ENCODE data around the gene AQP6. TPM values are rescaled to one million over a fixed set of nuclear protein-coding genes. Genes with fewer than 3 reads are reported as not detected.
A peak's percentile ranks its signal among the peaks of the same experiment; 100 is the strongest.

AQP6 gene
- under 1 TPM in 2 of 5 donors, not detected in 3; 0.18 to 0.45 TPM for total RNA-seq
- polyA plus RNA-seq = under 1 TPM in 1 of 3 donors, not detected in 2; 0.58 TPM
- long read RNA-seq, donor 1 = 0 reads
- long read RNA-seq, donor 2, partial matches to known transcripts = 6 of 6 reads
- long read RNA-seq, donor 2, other reads (novel, unspliced or antisense) = 0 of 6 reads
- long read RNA-seq, donor 3 = 0 reads
- long read RNA-seq, donor 4 = 0 reads
- long read RNA-seq, donor 5 = 0 reads
- long read RNA-seq, donor 6 = 0 reads
- long read RNA-seq, donor 7 = 0 reads
- long read RNA-seq, donor 8 = 0 reads
- long read RNA-seq, donor 9 = 0 reads
- long read RNA-seq, donor 10 = 0 reads

GRCh38 chr12:49972641-49973360, at the start of gene AQP6:
AQP6 (plus strand) TSS chr12:49972947; CDS start chr12:49973174, 227 bp downstream.
- Histone ChIP-seq H3K36me3 (no peaks in the 10 kb centered on the region), H3K27ac (peak within 1 kb of the TSS in 1 of 5 donors; percentile 6), H3K27me3 (peaks cover 0 to 21% (median 0%) of the 10 kb centered on the region in 3 donors), H3K4me3 (no peak within 1 kb of the TSS), H3K9me3 (no peaks in the 10 kb centered on the region), H3K4me1 (peaks cover 14 to 35% (median 23%) of the 10 kb centered on the region in 4 donors)
- TF ChIP-seq CTCF (IDR thresholded peaks at IDR 0.05) = no peak
- intact Hi-C loops (cut with DNase I; ENCODE audit: low total_unique reads) = no loop called here
- peak; percentile 3 to 74 for DNase-seq
- WGBS, 5 donors = 62 to 75% (median 68%) methylated on average over 15 to 18 of the region's 18 CpGs

GRCh38 chr12:49923035-49923644, 49.6 kb upstream of the AQP6 start:
- no peak for DNase-seq
- Histone ChIP-seq H3K4me3 (no peak overlapping the region), H3K9me3 (no peaks in the 10 kb centered on the region), H3K4me1 (peaks cover 0 to 17% (median 8%) of the 10 kb centered on the region in 4 donors), H3K27ac (peak overlapping the region in 1 of 5 donors; percentile 6), H3K27me3 (no peaks in the 10 kb centered on the region), H3K36me3 (no peaks in the 10 kb centered on the region)
- intact Hi-C loops (cut with DNase I; ENCODE audit: low total_unique reads) = no loop called here
- TF ChIP-seq CTCF (IDR thresholded peaks at IDR 0.05) (no peak), POLR2A (IDR thresholded peaks at IDR 0.05) (no peak), POLR2AphosphoS5 (IDR thresholded peaks at IDR 0.05) (no peak), EP300 (IDR thresholded peaks at IDR 0.05) (no peak)
- WGBS, 5 donors = 77 to 86% (median 79%) methylated on average over 7 of the region's 7 CpGs

GRCh38 chr12:49923880-49924556, 48.7 kb upstream of the AQP6 start:
- Histone ChIP-seq H3K4me1 (peaks cover 0 to 17% (median 8%) of the 10 kb centered on the region in 4 donors), H3K9me3 (no peaks in the 10 kb centered on the region), H3K36me3 (no peaks in the 10 kb centered on the region), H3K27me3 (no peaks in the 10 kb centered on the region), H3K27ac (no peak overlapping the region), H3K4me3 (no peak overlapping the region)
- DNase-seq = no peak
- intact Hi-C loops (cut with DNase I; ENCODE audit: low total_unique reads) = no loop called here
- no peak for TF ChIP-seq CTCF (IDR thresholded peaks at IDR 0.05)
- 90 to 93% (median 92%) methylated on average over 14 to 15 of the region's 15 CpGs for WGBS, 5 donors

GRCh38 chr12:49924628-49925246, 48.0 kb upstream of the AQP6 start:
- no peaks in the 10 kb centered on the region for H3K9me3 ChIP-seq
- no peaks in the 10 kb centered on the region for H3K36me3 ChIP-seq
- no peak overlapping the region for H3K27ac ChIP-seq
- H3K4me3 ChIP-seq = no peak overlapping the region
- 85 to 95% (median 91%) methylated on average over 7 of the region's 7 CpGs for WGBS, 5 donors
- H3K4me1 ChIP-seq = peaks cover 0 to 17% (median 8%) of the 10 kb centered on the region in 4 donors
- DNase-seq = no peak
- peaks cover 0 to 6% (median 0%) of the 10 kb centered on the region in 3 donors for H3K27me3 ChIP-seq
- TF ChIP-seq POLR2A (IDR thresholded peaks at IDR 0.05) = no peak
- TF ChIP-seq CTCF (IDR thresholded peaks at IDR 0.05) = no peak
- TF ChIP-seq EP300 (IDR thresholded peaks at IDR 0.05) = no peak
- TF ChIP-seq POLR2AphosphoS5 (IDR thresholded peaks at IDR 0.05) = no peak
- intact Hi-C loops (cut with DNase I; ENCODE audit: low total_unique reads) = no loop called here

Data from stomach (tissue), 19 donors.